Measurements from ENCODE around the gene CRYBG3. TPM values are rescaled to one million over a fixed set of nuclear protein-coding genes. Genes with fewer than 3 reads are reported as not detected.

CRYBG3 gene
- polyA plus RNA-seq, 1 donor (not counting 4 experiments of a cell fraction or from before 2014, with no cell fraction given) = 6.9 TPM

- FAIRE-seq (no peak), DNase-seq (ENCODE audit: low read depth, low spot score) (no peak)
- Histone ChIP-seq H4K20me1 (ENCODE audit: control insufficient read depth, extremely low read depth, insufficient read depth, low read length) (no peaks in the 10 kb centered on the region), H3K4me2 (ENCODE audit: control insufficient read depth, extremely low read depth, insufficient read depth, low read depth, low read length) (peak overlapping the region; percentile 93), H3K27ac (ENCODE audit: control insufficient read depth, insufficient read depth, low read length) (peak overlapping the region; percentile 72), H3K79me2 (ENCODE audit: control insufficient read depth, insufficient read depth, low read length) (peaks cover 23% of the 10 kb centered on the region), H2AFZ (ENCODE audit: control insufficient read depth, low read length) (peak overlapping the region; percentile 95), H3K9me1 (ENCODE audit: control insufficient read depth, extremely low read depth, insufficient read depth, low read length) (no peaks in the 10 kb centered on the region), H3K9me3 (ENCODE audit: control insufficient read depth, low read depth, low read length) (no peaks in the 10 kb centered on the region), H3K4me1 (ENCODE audit: control insufficient read depth, extremely low read depth, insufficient read depth, low read length) (peaks cover 15% of the 10 kb centered on the region), H3K36me3 (ENCODE audit: control insufficient read depth in 2 of 2, extremely low read depth in 1 of 2, insufficient read depth in 2 of 2, low read length in 2 of 2) (no peaks in the 10 kb centered on the region), H3K27me3 (ENCODE audit: control insufficient read depth, extremely low read depth, insufficient read depth, low read length) (no peaks in the 10 kb centered on the region), H3K9ac (ENCODE audit: control insufficient read depth, extremely low read depth, insufficient read depth, low read length) (peak overlapping the region; percentile 86), H3K4me3 (ENCODE audit: control insufficient read depth in 2 of 3, extremely low read depth in 1 of 3, insufficient read depth in 2 of 3, low read depth in 1 of 3, low read length in 3 of 3) (peak overlapping the region; percentile 86 to 93 (median 93))
- dilution Hi-C loops (cut with MboI; ENCODE audit: extremely low pct_ligation_motif_present, low sequenced_read_pairs) = no loop called here
- no peak for TF ChIP-seq CTCF (optimal IDR thresholded peaks at IDR 0.05 in 1 of 3, IDR thresholded peaks at IDR 0.05 in 1 of 3, conservative IDR thresholded peaks at IDR 0.05 in 1 of 3; ENCODE audit: extremely low read depth in 1 of 3, insufficient read depth in 2 of 3, low read length in 3 of 3)
- no peak for TF ChIP-seq EZH2 (IDR thresholded peaks at IDR 0.05; ENCODE audit: low read length)
Observed at GRCh38 chr3:97822359-97822775, 556 bp downstream of the CRYBG3 start.

GRCh38 chr3:97823046-97824004 lies 1.5 kb downstream of the CRYBG3 start:
- FAIRE-seq (peak; percentile 71), DNase-seq (ENCODE audit: low read depth, low spot score) (no peak)
- Histone ChIP-seq H3K79me2 (ENCODE audit: control insufficient read depth, insufficient read depth, low read length) (peaks cover 23% of the 10 kb centered on the region), H3K9me3 (ENCODE audit: control insufficient read depth, low read depth, low read length) (no peaks in the 10 kb centered on the region), H3K4me2 (ENCODE audit: control insufficient read depth, extremely low read depth, insufficient read depth, low read depth, low read length) (peak overlapping the region; percentile 93), H3K4me1 (ENCODE audit: control insufficient read depth, extremely low read depth, insufficient read depth, low read length) (peaks cover 15% of the 10 kb centered on the region), H3K4me3 (ENCODE audit: control insufficient read depth in 2 of 3, extremely low read depth in 1 of 3, insufficient read depth in 2 of 3, low read depth in 1 of 3, low read length in 3 of 3) (peak overlapping the region; percentile 86 to 93 (median 93)), H3K27me3 (ENCODE audit: control insufficient read depth, extremely low read depth, insufficient read depth, low read length) (no peaks in the 10 kb centered on the region), H3K36me3 (ENCODE audit: control insufficient read depth in 2 of 2, extremely low read depth in 1 of 2, insufficient read depth in 2 of 2, low read length in 2 of 2) (no peaks in the 10 kb centered on the region), H3K27ac (ENCODE audit: control insufficient read depth, insufficient read depth, low read length) (peak overlapping the region; percentile 72), H3K9ac (ENCODE audit: control insufficient read depth, extremely low read depth, insufficient read depth, low read length) (peak overlapping the region; percentile 86), H2AFZ (ENCODE audit: control insufficient read depth, low read length) (peak overlapping the region; percentile 95), H4K20me1 (ENCODE audit: control insufficient read depth, extremely low read depth, insufficient read depth, low read length) (no peaks in the 10 kb centered on the region), H3K9me1 (ENCODE audit: control insufficient read depth, extremely low read depth, insufficient read depth, low read length) (no peaks in the 10 kb centered on the region)
- TF ChIP-seq EZH2 (IDR thresholded peaks at IDR 0.05; ENCODE audit: low read length) = no peak
- TF ChIP-seq CTCF (optimal IDR thresholded peaks at IDR 0.05 in 1 of 3, IDR thresholded peaks at IDR 0.05 in 1 of 3, conservative IDR thresholded peaks at IDR 0.05 in 1 of 3; ENCODE audit: extremely low read depth in 1 of 3, insufficient read depth in 2 of 3, low read length in 3 of 3) = no peak
- dilution Hi-C loops (cut with MboI; ENCODE audit: extremely low pct_ligation_motif_present, low sequenced_read_pairs) = no loop called here
